Colonic mucosa (tissue), 4 donors: Measurements from ENCODE around the gene VSTM1. TPM values are rescaled to one million over a fixed set of nuclear protein-coding genes. Genes with fewer than 3 reads are reported as not detected.

ENCODE experiments used
- DNase-seq: peaks from one replicate; pipeline ENCODE4 v3.0.0-alpha.2; 2020
- H3K27ac ChIP-seq: fragments of 200-600 bp; one replicate; pipeline ENCODE4 v1.8.0; 2021
- H3K27me3 ChIP-seq: fragments of 200-600 bp; one replicate; pipeline ENCODE4 v1.8.0; 2021
- H3K36me3 ChIP-seq: fragments of 200-600 bp; one replicate; pipeline ENCODE4 v1.8.0; 2021
- H3K4me1 ChIP-seq: fragments of 200-600 bp; one replicate; pipeline ENCODE4 v1.8.0; 2021; ENCODE audit warnings: mild to moderate bottlenecking
- H3K4me3 ChIP-seq: fragments of 200-600 bp; one replicate; pipeline ENCODE4 v1.8.0; 2021
- H3K9ac ChIP-seq, 2 donors: one replicate each; pipeline ENCODE4 v1.7.0; 2013; ENCODE audit warnings: control low read depth in 2 of 2, low read depth in 2 of 2, low read length in 2 of 2
- H3K9me3 ChIP-seq: fragments of 200-600 bp; one replicate; pipeline ENCODE4 v1.8.0; 2021
- CTCF ChIP-seq: fragments of 200-600 bp; IDR thresholded peaks from one replicate; pipeline ENCODE4 v1.8.0; 2022; ENCODE audit warnings: antibody characterized with exemption, mild to moderate bottlenecking
- intact Hi-C: fragments of 100-400 bp; cut with DNase I; formaldehyde crosslinking; loops from one replicate; pipeline ENCODE4 v1.14.1; 2022
- total RNA-seq, 2 donors: library from RNA; stranded (reverse); fragmentation: NEBNext Ultra II Directional in 1 of 2; extraction: Animal tissue kit (Norgen Biotek cat#: 25700) in 1 of 2; gene quantifications; one replicate each; pipeline ENCODE4 v1.2.1, GENCODE V29; 2021
- donor health status: healthy.
- donor health status: DM: no; HTN: no; CAD: no.
- donor health status: DM: no; HTN: no; CAD: no.

VSTM1 gene
- total RNA-seq, 2 donors from 2014 or later = not detected

DNA sequence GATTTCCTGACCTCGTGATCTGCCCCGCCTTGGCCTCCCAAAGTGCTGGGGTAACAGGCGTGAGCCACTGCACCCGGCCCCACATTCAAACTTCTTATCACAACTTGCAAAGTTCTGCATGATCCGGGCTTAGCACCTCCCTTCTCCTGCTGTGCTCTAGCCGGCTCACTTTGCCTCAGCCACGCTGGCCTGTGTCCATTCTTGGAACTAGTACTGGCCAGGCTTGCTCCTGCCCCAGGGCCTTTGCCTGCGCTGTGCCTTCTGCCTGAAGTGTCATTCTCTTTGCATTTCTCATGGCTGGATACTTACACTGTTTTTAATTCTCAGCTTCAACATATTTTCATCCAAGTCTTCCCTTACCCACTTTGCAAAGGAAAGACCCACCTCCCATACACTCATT, 42.3 kb downstream of the VSTM1 start:
- TF ChIP-seq CTCF = no peak
- Histone ChIP-seq H3K9ac (no peak overlapping the region), H3K27me3 (no peaks in the 10 kb centered on the region), H3K36me3 (no peaks in the 10 kb centered on the region), H3K4me1 (no peaks in the 10 kb centered on the region), H3K4me3 (no peak overlapping the region), H3K27ac (no peak overlapping the region), H3K9me3 (no peaks in the 10 kb centered on the region)
- DNase-seq = no peak
- intact Hi-C loops = loop anchor here (5.0 to 10.0 kb wide), 3 partner anchors 114 to 217 kb away; partner anchors contain the start of gene CACNG7

DNA sequence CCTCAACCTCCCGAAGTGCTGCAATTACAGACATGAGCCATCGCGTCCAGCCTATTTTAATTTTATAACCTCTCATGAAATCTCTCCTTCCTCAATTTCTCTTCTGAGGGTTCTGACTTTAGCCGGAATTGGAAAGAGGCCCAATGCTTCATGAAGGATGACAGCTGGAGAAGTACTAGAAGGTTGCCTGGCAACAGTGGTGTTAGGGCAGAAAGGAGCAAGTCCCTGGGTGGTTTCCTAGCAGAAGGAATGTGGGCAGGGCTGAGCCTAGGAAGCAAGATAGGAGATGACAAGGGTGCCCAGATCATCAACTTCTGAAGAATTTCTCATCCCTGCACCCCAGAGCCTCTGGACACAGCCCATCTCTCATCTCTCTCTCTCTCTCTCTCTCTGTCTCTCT, 46.4 kb downstream of the VSTM1 start:
- Histone ChIP-seq H3K4me3 (no peak overlapping the region), H3K27me3 (no peaks in the 10 kb centered on the region), H3K36me3 (no peaks in the 10 kb centered on the region), H3K9me3 (no peaks in the 10 kb centered on the region), H3K27ac (no peak overlapping the region), H3K4me1 (no peaks in the 10 kb centered on the region), H3K9ac (no peak overlapping the region)
- TF ChIP-seq CTCF = no peak
- intact Hi-C loops = no loop called here
- no peak for DNase-seq

DNA sequence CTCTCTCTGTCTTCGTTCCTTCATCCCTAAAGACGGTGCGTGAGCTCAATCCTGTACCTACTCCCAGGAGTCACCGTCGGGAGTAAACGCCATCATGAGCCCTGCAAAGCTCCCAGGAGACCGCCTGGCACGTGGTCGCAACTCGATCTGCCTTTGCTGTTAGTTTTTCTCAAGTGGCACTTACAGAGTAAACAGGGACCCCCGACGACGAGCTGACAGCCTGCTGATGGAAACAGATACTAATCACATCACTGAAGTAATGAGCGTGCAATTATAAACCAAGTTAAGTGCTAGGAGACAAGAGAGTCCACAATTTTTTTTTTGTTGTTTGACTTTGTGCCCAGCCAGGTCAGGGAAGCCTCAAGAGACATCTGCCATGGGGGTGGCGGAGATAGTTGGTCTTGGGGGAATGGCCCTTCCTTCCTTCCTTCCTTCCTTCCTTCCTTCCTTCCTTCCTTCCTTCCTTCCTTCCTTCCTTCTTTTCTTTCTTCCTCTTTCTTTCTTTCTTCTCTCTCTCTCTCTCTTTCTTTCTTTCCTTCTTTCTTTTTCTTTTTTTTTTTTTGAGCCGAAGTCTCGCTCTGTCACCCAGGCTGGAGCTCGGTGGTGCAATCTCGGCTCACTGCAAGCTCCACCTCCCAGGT, 48.7 kb downstream of the VSTM1 start:
- intact Hi-C loops = no loop called here
- Histone ChIP-seq H3K27me3 (no peaks in the 10 kb centered on the region), H3K27ac (no peak overlapping the region), H3K4me1 (no peaks in the 10 kb centered on the region), H3K4me3 (no peak overlapping the region), H3K36me3 (no peaks in the 10 kb centered on the region), H3K9me3 (no peaks in the 10 kb centered on the region), H3K9ac (no peak overlapping the region)
- TF ChIP-seq CTCF = no peak
- no peak for DNase-seq

DNA sequence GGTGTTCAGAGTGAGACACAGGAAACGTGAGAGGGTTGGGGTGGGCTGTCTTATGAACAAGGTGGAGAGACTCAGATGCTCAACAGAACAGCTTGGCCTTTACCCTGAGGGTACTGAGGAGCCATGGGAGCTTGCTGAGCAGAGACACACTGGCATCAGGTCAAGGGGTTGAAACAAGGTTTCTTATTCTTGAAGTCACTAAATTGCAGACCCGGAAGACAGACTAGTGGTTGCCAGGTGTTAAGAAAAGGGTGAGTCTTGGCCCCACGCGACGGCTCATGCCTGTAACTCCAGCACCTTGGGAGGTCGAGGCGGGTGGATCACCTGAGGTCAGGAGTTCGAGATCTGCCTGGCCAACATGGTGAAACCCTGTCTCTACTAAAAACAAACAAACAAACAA, 49.8 kb downstream of the VSTM1 start:
- H3K4me3 ChIP-seq = no peak overlapping the region
- H3K9me3 ChIP-seq = no peaks in the 10 kb centered on the region
- no peak overlapping the region for H3K27ac ChIP-seq
- no peaks in the 10 kb centered on the region for H3K27me3 ChIP-seq
- no peaks in the 10 kb centered on the region for H3K4me1 ChIP-seq
- TF ChIP-seq CTCF = no peak
- H3K36me3 ChIP-seq = no peaks in the 10 kb centered on the region
- intact Hi-C loops = no loop called here
- H3K9ac ChIP-seq = no peak overlapping the region
- DNase-seq = no peak

- TF ChIP-seq CTCF = no peak
- H3K4me3 ChIP-seq = no peak overlapping the region
- H3K36me3 ChIP-seq = no peaks in the 10 kb centered on the region
- H3K27ac ChIP-seq = no peak overlapping the region
- H3K9me3 ChIP-seq = no peaks in the 10 kb centered on the region
- intact Hi-C loops = no loop called here
- H3K4me1 ChIP-seq = no peaks in the 10 kb centered on the region
- H3K9ac ChIP-seq = no peak overlapping the region
- H3K27me3 ChIP-seq = no peaks in the 10 kb centered on the region
- DNase-seq = no peak
These were observed 52.0 kb downstream of the VSTM1 start for GRCh38 chr19:54011507-54012211.
